GM21576 (cell line): ENCODE measurements around the gene TRDMT1.

Experiments
- ATAC-seq: cut with Tn5 transposase; IDR thresholded peaks from one replicate; pipeline ENCODE4 v1.9.1; 2021; ENCODE audit warnings: mild to moderate bottlenecking, moderate library complexity; ENCODE audit not compliant: unreplicated experiment

The TRDMT1 gene

GRCh38 chr10:17213646-17214349, 12.3 kb upstream of the TRDMT1 start:
- no peak for ATAC-seq

- ATAC-seq = no peak
These were observed 11.3 kb upstream of the TRDMT1 start for GRCh38 chr10:17212802-17213221.

GRCh38 chr10:17210361-17210760, 8.9 kb upstream of the TRDMT1 start:
- ATAC-seq = no peak

GRCh38 chr10:17209881-17210280, 8.4 kb upstream of the TRDMT1 start:
- ATAC-seq = no peak

- no peak for ATAC-seq
These were observed 7.8 kb upstream of the TRDMT1 start for GRCh38 chr10:17209302-17209701.

- ATAC-seq = no peak
These were observed 7.0 kb upstream of the TRDMT1 start for GRCh38 chr10:17208476-17208875.

GRCh38 chr10:17206210-17206709, 4.8 kb upstream of the TRDMT1 start:
- ATAC-seq = no peak

GRCh38 chr10:17203416-17203815, 1.9 kb upstream of the TRDMT1 start:
- no peak for ATAC-seq

GRCh38 chr10:17202999-17203398, 1.5 kb upstream of the TRDMT1 start:
- ATAC-seq = no peak

GRCh38 chr10:17202506-17202905, 1.0 kb upstream of the TRDMT1 start:
- no peak for ATAC-seq

- ATAC-seq = no peak
These were observed 283 bp upstream of the TRDMT1 start for GRCh38 chr10:17201794-17202116.

- no peak for ATAC-seq
These were observed 1.2 kb downstream of the TRDMT1 start for GRCh38 chr10:17200001-17200911.

- ATAC-seq = no peak
These were observed 2.1 kb downstream of the TRDMT1 start for GRCh38 chr10:17199351-17199804.

GRCh38 chr10:17196573-17196972, 4.9 kb downstream of the TRDMT1 start:
- ATAC-seq = no peak

- no peak for ATAC-seq
These were observed 5.4 kb downstream of the TRDMT1 start for GRCh38 chr10:17196045-17196444.

- no peak for ATAC-seq
These were observed 6.4 kb downstream of the TRDMT1 start for GRCh38 chr10:17195083-17195482.

GRCh38 chr10:17190602-17191001, 10.9 kb downstream of the TRDMT1 start:
- no peak for ATAC-seq

- ATAC-seq = no peak
These were observed 12.8 kb downstream of the TRDMT1 start for GRCh38 chr10:17188644-17189172.

- no peak for ATAC-seq
These were observed 15.6 kb downstream of the TRDMT1 start for GRCh38 chr10:17185873-17186272.

GRCh38 chr10:17183110-17183509, 18.4 kb downstream of the TRDMT1 start:
- no peak for ATAC-seq

- ATAC-seq = no peak
These were observed 19.7 kb downstream of the TRDMT1 start for GRCh38 chr10:17181751-17182150.

GRCh38 chr10:17181110-17181509, 20.4 kb downstream of the TRDMT1 start:
- no peak for ATAC-seq
